MV-4-11 (cell line): ENCODE data around the gene ZNF827.
A peak's percentile ranks its signal among the peaks of the same experiment; 100 is the strongest.

ENCODE experiments used
- DNase-seq: peaks from one replicate; lab custom pipeline; 2025; lab: John Stamatoyannopoulos, UW

Gene ZNF827

GRCh38 chr4:145799223-145799622, 139.4 kb downstream of the ZNF827 start:
- DNase-seq: no peak

GRCh38 chr4:145797278-145797677, 141.3 kb downstream of the ZNF827 start:
- DNase-seq: no peak

GRCh38 chr4:145796346-145796745, 142.3 kb downstream of the ZNF827 start:
- peak; percentile 50 for DNase-seq

- DNase-seq: peak; percentile 73
Observed at GRCh38 chr4:145795521-145795920, 143.1 kb downstream of the ZNF827 start.

- no peak for DNase-seq
Observed at GRCh38 chr4:145792429-145792828, 146.2 kb downstream of the ZNF827 start.

- no peak for DNase-seq
Observed at GRCh38 chr4:145791988-145792387, 146.6 kb downstream of the ZNF827 start.

GRCh38 chr4:145788755-145789154, 149.9 kb downstream of the ZNF827 start:
- no peak for DNase-seq

- no peak for DNase-seq
Observed at GRCh38 chr4:145786830-145787229, 151.8 kb downstream of the ZNF827 start.

- DNase-seq: no peak
Observed at GRCh38 chr4:145786261-145786660, 152.4 kb downstream of the ZNF827 start.

GRCh38 chr4:145785391-145786008, 153.1 kb downstream of the ZNF827 start:
- DNase-seq: peak; percentile 50

GRCh38 chr4:145784036-145784435, 154.6 kb downstream of the ZNF827 start:
- DNase-seq: no peak

GRCh38 chr4:145782756-145783155, 155.9 kb downstream of the ZNF827 start:
- DNase-seq: no peak

GRCh38 chr4:145781351-145781750, 157.3 kb downstream of the ZNF827 start:
- peak; percentile 64 for DNase-seq

GRCh38 chr4:145779319-145779801, 159.3 kb downstream of the ZNF827 start:
- DNase-seq: no peak

GRCh38 chr4:145776208-145776607, 162.4 kb downstream of the ZNF827 start:
- no peak for DNase-seq

GRCh38 chr4:145775406-145775805, 163.2 kb downstream of the ZNF827 start:
- DNase-seq: no peak

GRCh38 chr4:145774473-145774872, 164.2 kb downstream of the ZNF827 start:
- no peak for DNase-seq

GRCh38 chr4:145773581-145774234, 164.9 kb downstream of the ZNF827 start:
- no peak for DNase-seq

GRCh38 chr4:145772347-145772746, 166.3 kb downstream of the ZNF827 start:
- DNase-seq: no peak

- no peak for DNase-seq
Observed at GRCh38 chr4:145770124-145770523, 168.5 kb downstream of the ZNF827 start.

GRCh38 chr4:145769450-145770037, 169.1 kb downstream of the ZNF827 start:
- peak; percentile 60 for DNase-seq

GRCh38 chr4:145766273-145766672, 172.3 kb downstream of the ZNF827 start:
- no peak for DNase-seq

- DNase-seq: no peak
Observed at GRCh38 chr4:145763399-145763798, 175.2 kb downstream of the ZNF827 start.
